H1 (cell line): ENCODE measurements around the gene DCAF15. TPM values are rescaled to one million over a fixed set of nuclear protein-coding genes. Genes with fewer than 3 reads are reported as not detected.

ENCODE experiments used
- CTCF ChIA-PET: fragments of 300-600 bp; sonication (Branson Sonifier 250); formaldehyde crosslinking; loops from one replicate; lab custom pipeline; 2021; ENCODE audit not compliant: partially characterized antibody; lab: Charles Lee
- POLR2A ChIA-PET: fragments of 300-600 bp; sonication (Branson Sonifier 250); formaldehyde crosslinking; loops from one replicate; lab custom pipeline; 2021; ENCODE audit warnings: inconsistent platforms; ENCODE audit not compliant: partially characterized antibody; lab: Charles Lee
- DNase-seq, 2 experiments: peaks; one replicate each; pipeline versions ENCODE4 v3.0.0 to v3.0.0-alpha.2; 2010 to 2022; ENCODE audit warnings: low spot score in 2 of 2, low read depth in 1 of 2, mixed read lengths in 1 of 2
- FAIRE-seq: peaks from 2 replicates; lab custom pipeline; 2011; peaks lifted over from hg19 to GRCh38; lab: Jason Lieb, UNC
- H2AFZ ChIP-seq: 2 replicates; pipeline ENCODE4 v1.8.1; 2012; ENCODE audit warnings: low read length, inconsistent platforms
- H2AK5ac ChIP-seq: 2 replicates; pipeline ENCODE4 v1.6.1; 2013; ENCODE audit warnings: low read depth, low read length
- H2BK120ac ChIP-seq: replicated peaks from 2 replicates; pipeline ENCODE3; 2013; ENCODE audit warnings: low read depth, low read length, inconsistent platforms
- H2BK12ac ChIP-seq: 2 replicates; pipeline ENCODE4 v1.6.1; 2013; ENCODE audit warnings: low read depth, low read length
- H2BK15ac ChIP-seq: 2 replicates; pipeline ENCODE4 v1.6.1; 2013; ENCODE audit warnings: low read length
- H2BK20ac ChIP-seq: 2 replicates; pipeline ENCODE4 v1.6.1; 2013; ENCODE audit warnings: low read length
- H2BK5ac ChIP-seq: 2 replicates; pipeline ENCODE4 v1.6.1; 2013; ENCODE audit warnings: low read depth, low read length
- H3K14ac ChIP-seq: 2 replicates; pipeline ENCODE4 v1.6.1; 2013; ENCODE audit warnings: inconsistent platforms; ENCODE audit not compliant: insufficient read length
- H3K18ac ChIP-seq: 2 replicates; pipeline ENCODE4 v1.6.1; 2013; ENCODE audit warnings: low read length; ENCODE audit errors: extremely low read depth
- H3K23ac ChIP-seq: 2 replicates; pipeline ENCODE4 v1.6.1; 2013; ENCODE audit warnings: inconsistent platforms; ENCODE audit not compliant: insufficient read length
- H3K23me2 ChIP-seq: 2 replicates; pipeline ENCODE4 v1.6.1; 2013; ENCODE audit warnings: low read depth, low read length
- H3K27ac ChIP-seq: 2 replicates; pipeline ENCODE4 v1.6.1; 2011; ENCODE audit warnings: low read depth, low read length, inconsistent platforms
- H3K27me3 ChIP-seq, 4 experiments: replicated peaks in 1 of 4; 1 replicate in 1 of 4; 2 replicates in 3 of 4; pipeline versions ENCODE4 v1.6.1 to v1.8.1; 2011 to 2013; ENCODE audit warnings: low read length in 3 of 4, mild to moderate bottlenecking in 3 of 4, inconsistent platforms in 2 of 4, mixed read lengths in 2 of 4, moderate library complexity in 1 of 4; ENCODE audit not compliant: control insufficient read depth in 3 of 4, insufficient read depth in 3 of 4; ENCODE audit errors: extremely low read depth in 1 of 4
- H3K36me3 ChIP-seq, 4 experiments: 2 replicates each; pipeline versions ENCODE4 v1.6.1 to v1.8.1; 2011 to 2013; ENCODE audit warnings: mild to moderate bottlenecking in 4 of 4, low read length in 3 of 4, moderate library complexity in 2 of 4, control low read depth in 1 of 4, inconsistent platforms in 1 of 4; ENCODE audit not compliant: insufficient read depth in 4 of 4, control insufficient read depth in 2 of 4
- H3K4ac ChIP-seq: replicated peaks from 2 replicates; pipeline ENCODE3; 2013; ENCODE audit warnings: low read length, low read depth, mixed read lengths, inconsistent platforms; ENCODE audit not compliant: insufficient read length
- H3K4me1 ChIP-seq, 4 experiments: replicated peaks in 1 of 4; 1 replicate in 1 of 4; 2 replicates in 3 of 4; pipeline versions ENCODE4 v1.6.1 to v1.8.1; 2011 to 2013; ENCODE audit warnings: low read length in 3 of 4, inconsistent platforms in 2 of 4, mixed read lengths in 1 of 4; ENCODE audit not compliant: insufficient read depth in 4 of 4, control insufficient read depth in 3 of 4
- H3K4me2 ChIP-seq, 2 experiments: 2 replicates each; pipeline versions ENCODE4 v1.6.1 to v1.8.1; 2011 to 2013; ENCODE audit warnings: low read depth in 2 of 2, low read length in 2 of 2, control low read depth in 1 of 2, inconsistent platforms in 1 of 2, mild to moderate bottlenecking in 1 of 2; ENCODE audit not compliant: insufficient read depth in 1 of 2
- H3K4me3 ChIP-seq, 4 experiments: fragments of 200-600, 300-600 bp in 1 of 4; sonication (generic), shearing (Covaris generic), sonication (Bioruptor Twin) in 1 of 4; 2 replicates each; pipeline versions ENCODE4 v1.5.1 to v1.8.1; 2011 to 2016; ENCODE audit warnings: low read length in 4 of 4, low read depth in 3 of 4, control low read depth in 2 of 4, inconsistent platforms in 2 of 4, mild to moderate bottlenecking in 2 of 4, mixed read lengths in 1 of 4, moderate library complexity in 1 of 4; ENCODE audit not compliant: insufficient read depth in 2 of 4; ENCODE audit errors: extremely low read depth in 1 of 4
- H3K56ac ChIP-seq: replicated peaks from 2 replicates; pipeline ENCODE3; 2013; ENCODE audit warnings: low read depth, mild to moderate bottlenecking, mixed read lengths, low read length, inconsistent platforms; ENCODE audit not compliant: insufficient read length
- H3K79me1 ChIP-seq: 2 replicates; pipeline ENCODE4 v1.6.1; 2013; ENCODE audit warnings: low read depth, low read length, control low read depth
- H3K79me2 ChIP-seq, 2 experiments: 2 replicates each; pipeline versions ENCODE4 v1.6.1 to v1.8.1; 2012 to 2013; ENCODE audit warnings: low read length in 2 of 2, mild to moderate bottlenecking in 2 of 2, inconsistent platforms in 1 of 2; ENCODE audit not compliant: insufficient read depth in 2 of 2, control insufficient read depth in 1 of 2
- H3K9ac ChIP-seq, 4 experiments: replicated peaks in 1 of 4; 1 replicate in 1 of 4; 2 replicates in 3 of 4; pipeline versions ENCODE4 v1.6.1 to v1.8.1; 2011 to 2013; ENCODE audit warnings: low read depth in 3 of 4, low read length in 3 of 4, control low read depth in 2 of 4, mild to moderate bottlenecking in 2 of 4, moderate library complexity in 2 of 4, inconsistent platforms in 1 of 4; ENCODE audit errors: extremely low read depth in 1 of 4
- H3K9me3 ChIP-seq, 2 experiments: 2 replicates each; pipeline versions ENCODE4 v1.6.1 to v1.8.1; 2012 to 2013; ENCODE audit warnings: mild to moderate bottlenecking in 2 of 2, moderate library complexity in 2 of 2, control low read depth in 1 of 2, inconsistent platforms in 1 of 2, low read depth in 1 of 2, low read length in 1 of 2, mixed read lengths in 1 of 2; ENCODE audit not compliant: insufficient read depth in 2 of 2
- H4K20me1 ChIP-seq, 2 experiments: replicated peaks in 1 of 2; 2 replicates each; pipeline versions ENCODE3 to v1.8.1; 2011 to 2013; ENCODE audit warnings: inconsistent platforms in 2 of 2, low read length in 2 of 2, mild to moderate bottlenecking in 1 of 2; ENCODE audit not compliant: insufficient read depth in 2 of 2, control insufficient read depth in 1 of 2
- H4K5ac ChIP-seq: 2 replicates; pipeline ENCODE4 v1.6.1; 2013; ENCODE audit warnings: low read length, low read depth, mixed read lengths, inconsistent platforms; ENCODE audit not compliant: insufficient read length
- H4K8ac ChIP-seq: 2 replicates; pipeline ENCODE4 v1.8.0; 2013; ENCODE audit warnings: mild to moderate bottlenecking, moderate library complexity, low read length, inconsistent platforms; ENCODE audit not compliant: insufficient read depth; ENCODE audit errors: extremely low read depth
- H4K91ac ChIP-seq: replicated peaks from 2 replicates; pipeline ENCODE3; 2013; ENCODE audit warnings: low read length, mixed read lengths, inconsistent platforms; ENCODE audit not compliant: insufficient read length
- CREB1 ChIP-seq: IDR thresholded peaks from 2 replicates; pipeline ENCODE4 v1.6.1; 2012; ENCODE audit warnings: inconsistent platforms
- whole genome bisulfite sequencing, 2 experiments: shearing (Covaris generic) in 1 of 2; methylation state at CpG; one replicate each; pipeline versions ENCODE4 v1.1.6 to v1.1.7; 2013 to 2015; ENCODE audit warnings: low lambda C conversion rate in 2 of 2, mixed read lengths in 2 of 2, inconsistent platforms in 1 of 2, low coverage in 1 of 2, missing lambda C conversion rate in 1 of 2; ENCODE audit not compliant: insufficient replicate concordance in 2 of 2, insufficient coverage in 1 of 2, insufficient read length in 1 of 2; ENCODE audit errors: extremely low coverage in 1 of 2, missing lambda C conversion rate in 1 of 2; 5-methylcytosine and 5-hydroxymethylcytosine counted together
- polyA plus RNA-seq, 7 experiments: library from polyadenylated mRNA; depleted of rRNA in 3 of 7; stranded (reverse) in 5 of 7; unstranded in 2 of 7; fragments of >200 nt in 5 of 7; fragments of 200-250 nt in 2 of 7; gene quantifications; 1 replicate in 5 of 7; 2 replicates in 1 of 7; 4 replicates in 1 of 7; pipeline versions ENCODE4 v1.2.1 to v1.2.3, GENCODE V29; 2011 to 2013; ENCODE audit warnings: missing spikeins in 2 of 7, mixed read lengths in 2 of 7
- total RNA-seq: library from RNA; stranded (reverse); fragmentation: NEBNext Ultra II Directional; extraction: Animal tissue kit (Norgen Biotek cat#: 25700); gene quantifications from 2 replicates; pipeline ENCODE4 v1.2.1, GENCODE V29; 2021
- TF ChIP-seq, protein P1 (sequence below), 3 experiments: IDR thresholded peaks; 1 replicate in 2 of 3; 2 replicates in 1 of 3; pipeline versions ENCODE4 v1.5.1 to v1.6.1; 2011; ENCODE audit warnings: low read length in 3 of 3, mild to moderate bottlenecking in 3 of 3, inconsistent platforms in 2 of 3, low read depth in 1 of 3, moderate library complexity in 1 of 3; ENCODE audit not compliant: insufficient read depth in 1 of 3; ENCODE audit errors: control extremely low read depth in 1 of 3

DCAF15 gene
- total and polyA plus RNA-seq, 2 of the 8 experiments (the other 6 are each of a cell fraction or from before 2014, with no cell fraction given): 68.7 to 80.8 TPM

DNA sequence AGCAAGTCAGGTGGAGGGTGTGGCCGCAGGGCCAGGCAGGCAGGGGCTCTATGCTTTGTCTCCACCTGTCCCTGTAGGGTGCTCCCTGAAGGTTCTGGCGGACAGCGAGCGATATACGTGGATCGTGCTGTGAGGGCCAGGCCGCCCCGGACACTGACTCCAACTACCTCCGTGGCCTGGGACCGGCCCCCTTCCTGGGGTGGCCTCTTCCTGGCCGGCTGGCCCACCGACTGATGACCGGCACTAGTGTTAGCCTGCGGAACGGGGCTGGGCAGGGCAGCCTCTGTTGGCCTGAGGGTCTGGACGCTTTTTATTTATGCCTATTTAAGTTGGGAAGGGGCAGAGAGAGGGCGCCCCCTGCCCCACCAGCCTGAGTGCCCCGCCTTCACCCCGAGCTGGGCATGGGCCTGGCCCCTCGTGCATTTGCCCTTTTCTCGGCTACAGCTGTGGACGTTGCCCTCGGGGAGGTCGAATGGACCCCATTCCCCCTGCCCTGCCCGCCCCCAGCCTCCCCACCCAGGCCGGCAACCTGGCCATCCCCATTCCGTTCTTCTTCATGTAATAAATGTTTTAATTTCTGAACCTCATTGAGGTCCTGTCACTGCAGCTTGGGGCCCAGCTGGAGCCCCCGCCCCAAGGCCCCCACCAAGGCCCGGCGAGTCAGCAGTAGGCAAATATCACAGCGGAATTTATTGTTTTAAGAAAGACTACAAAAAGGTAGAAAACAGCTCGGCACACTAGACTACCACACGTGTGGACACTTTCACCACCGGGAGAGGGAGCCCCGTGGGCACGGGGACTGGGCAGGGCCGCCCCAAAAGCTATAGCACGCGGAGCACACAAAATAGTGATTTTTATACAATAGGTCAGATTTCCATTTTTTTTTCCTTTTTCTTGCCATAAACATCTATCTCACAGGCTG is 8.8 kb downstream of the DCAF15 start:
- H2AK5ac ChIP-seq: no peak overlapping the region; the same call in 1 of the 2 replicates
- no peak overlapping the region for H3K4ac ChIP-seq
- H3K23me2 ChIP-seq: peaks cover 13% of the 10 kb centered on the region; the same call in 1 of the 2 replicates
- H3K4me1 ChIP-seq: peaks cover 0 to 9% (median 4%) of the 10 kb centered on the region in 4 experiments; a peak in 4 of 7 replicates
- H3K14ac ChIP-seq: no peak overlapping the region
- ChIA-PET POLR2A (interaction anchor here (0.6 to 4.8 kb wide), 25 partner anchors 8 to 1022 kb away, joined by 3 to 48 read pairs (median 5); partner anchors contain the start of genes BRME1, DCAF15, IL27RA and RFX1), CTCF (interaction anchor here (0.6 to 7.8 kb wide), 28 partner anchors 7 to 138 kb away, joined by 3 to 77 read pairs (median 5); partner anchors contain the start of genes IL27RA and PODNL1)
- H3K4me3 ChIP-seq: peak overlapping the region in 1 of 4 experiments; percentile 66; a peak in 2 of 8 replicates
- no peaks in the 10 kb centered on the region for H3K9me3 ChIP-seq
- no peak overlapping the region for H2BK15ac ChIP-seq
- H2BK120ac ChIP-seq: no peak overlapping the region
- H2BK12ac ChIP-seq: no peak overlapping the region
- no peaks in the 10 kb centered on the region; the same call in 1 of the 2 replicates for H3K79me1 ChIP-seq
- no peak for FAIRE-seq
- no peak overlapping the region for H3K56ac ChIP-seq
- H2AFZ ChIP-seq: no peak overlapping the region
- H3K36me3 ChIP-seq: peaks cover 10 to 37% (median 31%) of the 10 kb centered on the region in 4 experiments; a peak in 6 of 8 replicates
- peak overlapping the region; percentile 66 to 98; a peak in 3 of 4 replicates for H3K4me2 ChIP-seq
- DNase-seq: no peak
- H3K18ac ChIP-seq: no peak overlapping the region; the same call in 1 of the 2 replicates
- no peak overlapping the region for H3K9ac ChIP-seq
- no peaks in the 10 kb centered on the region for H3K79me2 ChIP-seq
- WGBS, 2 experiments: 88% methylated on average over 28 of the region's 39 CpGs; no CpG with 5 or more reads in 1 of the 2 experiments
- H3K23ac ChIP-seq: no peak overlapping the region
- no peak overlapping the region for H3K27ac ChIP-seq
- peaks cover 0 to 7% of the 10 kb centered on the region in 2 experiments for H4K20me1 ChIP-seq
- no peak overlapping the region for H4K5ac ChIP-seq
- no peak for TF ChIP-seq CREB1
- TF ChIP-seq, protein P1, sequence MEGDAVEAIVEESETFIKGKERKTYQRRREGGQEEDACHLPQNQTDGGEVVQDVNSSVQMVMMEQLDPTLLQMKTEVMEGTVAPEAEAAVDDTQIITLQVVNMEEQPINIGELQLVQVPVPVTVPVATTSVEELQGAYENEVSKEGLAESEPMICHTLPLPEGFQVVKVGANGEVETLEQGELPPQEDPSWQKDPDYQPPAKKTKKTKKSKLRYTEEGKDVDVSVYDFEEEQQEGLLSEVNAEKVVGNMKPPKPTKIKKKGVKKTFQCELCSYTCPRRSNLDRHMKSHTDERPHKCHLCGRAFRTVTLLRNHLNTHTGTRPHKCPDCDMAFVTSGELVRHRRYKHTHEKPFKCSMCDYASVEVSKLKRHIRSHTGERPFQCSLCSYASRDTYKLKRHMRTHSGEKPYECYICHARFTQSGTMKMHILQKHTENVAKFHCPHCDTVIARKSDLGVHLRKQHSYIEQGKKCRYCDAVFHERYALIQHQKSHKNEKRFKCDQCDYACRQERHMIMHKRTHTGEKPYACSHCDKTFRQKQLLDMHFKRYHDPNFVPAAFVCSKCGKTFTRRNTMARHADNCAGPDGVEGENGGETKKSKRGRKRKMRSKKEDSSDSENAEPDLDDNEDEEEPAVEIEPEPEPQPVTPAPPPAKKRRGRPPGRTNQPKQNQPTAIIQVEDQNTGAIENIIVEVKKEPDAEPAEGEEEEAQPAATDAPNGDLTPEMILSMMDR (IDR thresholded peaks at IDR 0.05; ENCODE audit: control extremely low read depth in 1 of 3, insufficient read depth in 1 of 3, low read depth in 1 of 3, low read length in 3 of 3): peak in 2 of 3 experiments; percentile 6 to 12; a peak in 3 of 4 replicates
- H4K91ac ChIP-seq: no peak overlapping the region
- H2BK5ac ChIP-seq: 0 out of 2 replicates have a peak overlapping the region, but pooled peaks have one; percentile 35
- no peak overlapping the region; the same call in 1 of the 2 replicates for H4K8ac ChIP-seq
- H3K27me3 ChIP-seq: peaks cover 0 to 4% (median 0%) of the 10 kb centered on the region in 4 experiments; a peak in 2 of 7 replicates
- H2BK20ac ChIP-seq: no peak overlapping the region
